GM23338 (cell line): Measurements from ENCODE around the gene FHIT. TPM values are rescaled to one million over a fixed set of nuclear protein-coding genes. Genes with fewer than 3 reads are reported as not detected.

Experiments
- ATAC-seq: fragments of 200-7000 bp; cut with Tn5 transposase; 3 replicates; pipeline ENCODE4 v1.9.1; 2020
- DNase-seq: peaks from one replicate; pipeline ENCODE4 v3.0.0-alpha.2; 2015; ENCODE audit warnings: low spot score
- H2AFZ ChIP-seq: fragments of 200-600 bp; sonication (generic); 2 replicates; pipeline ENCODE4 v1.8.0; 2016; ENCODE audit warnings: antibody characterized with exemption, mild to moderate bottlenecking, moderate library complexity
- H3F3A ChIP-seq: fragments of 200-600 bp; sonication (generic); replicated peaks from 2 replicates; pipeline ENCODE4 v1.8.0; 2017; ENCODE audit warnings: antibody characterized with exemption, mixed run types, low read depth
- H3K27ac ChIP-seq: fragments of 200-600 bp; sonication (generic); 2 replicates; pipeline ENCODE4 v1.6.1; 2016; ENCODE audit warnings: low read depth
- H3K27me3 ChIP-seq: fragments of 200-600 bp; sonication (generic); 2 replicates; pipeline ENCODE4 v1.8.0; 2016; ENCODE audit warnings: mild to moderate bottlenecking, mixed run types, moderate library complexity; ENCODE audit not compliant: insufficient read depth
- H3K36me3 ChIP-seq: fragments of 200-600 bp; sonication (generic); 2 replicates; pipeline ENCODE4 v1.8.0; 2016; ENCODE audit warnings: mild to moderate bottlenecking; ENCODE audit not compliant: insufficient read depth
- H3K4me1 ChIP-seq: fragments of 200-600 bp; sonication (generic); 2 replicates; pipeline ENCODE4 v1.8.0; 2016; ENCODE audit warnings: mild to moderate bottlenecking, moderate library complexity; ENCODE audit not compliant: insufficient read depth
- H3K4me2 ChIP-seq: fragments of 200-600 bp; sonication (generic); 2 replicates; pipeline ENCODE4 v1.7.1; 2017; ENCODE audit warnings: mixed run types
- H3K4me3 ChIP-seq: fragments of 200-600 bp; sonication (generic); 2 replicates; pipeline ENCODE4 v1.6.1; 2016; ENCODE audit warnings: mixed run types
- H3K79me2 ChIP-seq: fragments of 200-600 bp; sonication (generic); replicated peaks from 2 replicates; pipeline ENCODE4 v1.8.0; 2017; ENCODE audit warnings: mild to moderate bottlenecking; ENCODE audit not compliant: insufficient read depth
- H3K9me2 ChIP-seq: fragments of 200-600 bp; sonication (generic); 2 replicates; pipeline ENCODE4 v1.8.0; 2017; ENCODE audit not compliant: insufficient read depth
- H4K20me1 ChIP-seq: fragments of 200-600 bp; sonication (generic); replicated peaks from 2 replicates; pipeline ENCODE4 v1.8.0; 2017; ENCODE audit warnings: mild to moderate bottlenecking; ENCODE audit not compliant: insufficient read depth
- H3K27ac Mint-ChIP-seq: 2 replicates; pipeline ENCODE4 v1.8.0; 2020; ENCODE audit warnings: inconsistent platforms, mild to moderate bottlenecking, moderate library complexity, mixed read lengths
- H3K27me3 Mint-ChIP-seq: 3 replicates; pipeline ENCODE4 v1.8.0; 2022; ENCODE audit warnings: low read depth, mild to moderate bottlenecking, moderate library complexity, mixed read lengths, inconsistent platforms; ENCODE audit not compliant: insufficient read depth, poor library complexity
- H3K36me3 Mint-ChIP-seq: 3 replicates; pipeline ENCODE4 v1.8.0; 2021; ENCODE audit warnings: low read depth, mild to moderate bottlenecking, inconsistent platforms, moderate library complexity, mixed read lengths
- H3K4me1 Mint-ChIP-seq: 3 replicates; pipeline ENCODE4 v1.8.0; 2020; ENCODE audit warnings: mild to moderate bottlenecking, inconsistent platforms, mixed read lengths
- H3K4me3 Mint-ChIP-seq: 3 replicates; pipeline ENCODE4 v1.8.0; 2021; ENCODE audit warnings: moderate library complexity, mild to moderate bottlenecking, inconsistent platforms, mixed read lengths
- H3K9me3 Mint-ChIP-seq: 3 replicates; pipeline ENCODE4 v1.8.0; 2020; ENCODE audit warnings: moderate library complexity, mild to moderate bottlenecking, inconsistent platforms, mixed read lengths
- CREB1 ChIP-seq: fragments of 250-450 bp; sonication (Bioruptor Pico); IDR thresholded peaks from 2 replicates; pipeline ENCODE4 v1.5.0; 2020; ENCODE audit warnings: low read depth, mild to moderate bottlenecking, moderate library complexity
- ETS1 ChIP-seq: IDR thresholded peaks from 2 replicates; pipeline ENCODE4 v1.6.1; 2016; ENCODE audit warnings: antibody characterized with exemption
- JUNB ChIP-seq: IDR thresholded peaks from one replicate; pipeline ENCODE4 v1.6.1; 2016; ENCODE audit warnings: antibody characterized with exemption; ENCODE audit not compliant: unreplicated experiment
- NANOG ChIP-seq: IDR thresholded peaks from 2 replicates; pipeline ENCODE4 v1.6.1; 2016; ENCODE audit warnings: antibody characterized with exemption, borderline replicate concordance
- POLR2AphosphoS5 ChIP-seq: IDR thresholded peaks from 2 replicates; pipeline ENCODE4 v1.6.1; 2016; ENCODE audit warnings: antibody characterized with exemption, low read depth
- REST ChIP-seq: IDR thresholded peaks from one replicate; pipeline ENCODE4 v1.6.1; 2018; ENCODE audit warnings: antibody characterized with exemption; ENCODE audit not compliant: unreplicated experiment
- STAT1 ChIP-seq: IDR thresholded peaks from one replicate; pipeline ENCODE4 v1.6.1; 2016; ENCODE audit warnings: antibody characterized with exemption; ENCODE audit not compliant: unreplicated experiment
- ZNF114 ChIP-seq: fragments of 250-450 bp; sonication (Bioruptor Pico); IDR thresholded peaks from 2 replicates; pipeline ENCODE4 v1.5.0; 2020; ENCODE audit warnings: mild to moderate bottlenecking, moderate library complexity
- ZNF331 ChIP-seq: fragments of 250-450 bp; sonication (Bioruptor Pico); IDR thresholded peaks from 2 replicates; pipeline ENCODE4 v1.5.0; 2020; ENCODE audit warnings: low read depth, mild to moderate bottlenecking, moderate library complexity
- polyA plus RNA-seq: library from polyadenylated mRNA; unstranded; fragments of >200 nt; fragmentation: Nextera tagmentation; extraction: Ambion mirVana; gene quantifications from 2 replicates; pipeline ENCODE4 v1.2.1, GENCODE V29; 2016
- total RNA-seq: library from RNA; depleted of rRNA; stranded (reverse); fragments of >200 nt; shearing (Covaris generic); gene quantifications from 2 replicates; pipeline ENCODE4 v1.2.3, GENCODE V29; 2014
- TF ChIP-seq, protein P1 (sequence below), 2 experiments: fragments of 200-600 bp in 1 of 2; sonication (generic) in 1 of 2; conservative IDR thresholded peaks; 2 replicates each; pipeline versions ENCODE4 v1.5.1 to v1.6.1; 2016 to 2017; ENCODE audit warnings: antibody characterized with exemption in 2 of 2, low read depth in 2 of 2, mild to moderate bottlenecking in 2 of 2, moderate library complexity in 1 of 2
- TF ChIP-seq, protein P2 (sequence below): fragments of 250-450 bp; sonication (Bioruptor Pico); IDR thresholded peaks from 2 replicates; pipeline ENCODE4 v1.5.0; 2020; ENCODE audit warnings: mild to moderate bottlenecking, moderate library complexity

FHIT gene
- total and polyA plus RNA-seq, 2 experiments from 2014 or later = 3.0 to 8.3 TPM

GRCh38 chr3:59922192-59922591, 1329.1 kb downstream of the FHIT start:
- TF ChIP-seq CREB1 (CRISPR knock-in tag) = no peak
- TF ChIP-seq, protein P1, sequence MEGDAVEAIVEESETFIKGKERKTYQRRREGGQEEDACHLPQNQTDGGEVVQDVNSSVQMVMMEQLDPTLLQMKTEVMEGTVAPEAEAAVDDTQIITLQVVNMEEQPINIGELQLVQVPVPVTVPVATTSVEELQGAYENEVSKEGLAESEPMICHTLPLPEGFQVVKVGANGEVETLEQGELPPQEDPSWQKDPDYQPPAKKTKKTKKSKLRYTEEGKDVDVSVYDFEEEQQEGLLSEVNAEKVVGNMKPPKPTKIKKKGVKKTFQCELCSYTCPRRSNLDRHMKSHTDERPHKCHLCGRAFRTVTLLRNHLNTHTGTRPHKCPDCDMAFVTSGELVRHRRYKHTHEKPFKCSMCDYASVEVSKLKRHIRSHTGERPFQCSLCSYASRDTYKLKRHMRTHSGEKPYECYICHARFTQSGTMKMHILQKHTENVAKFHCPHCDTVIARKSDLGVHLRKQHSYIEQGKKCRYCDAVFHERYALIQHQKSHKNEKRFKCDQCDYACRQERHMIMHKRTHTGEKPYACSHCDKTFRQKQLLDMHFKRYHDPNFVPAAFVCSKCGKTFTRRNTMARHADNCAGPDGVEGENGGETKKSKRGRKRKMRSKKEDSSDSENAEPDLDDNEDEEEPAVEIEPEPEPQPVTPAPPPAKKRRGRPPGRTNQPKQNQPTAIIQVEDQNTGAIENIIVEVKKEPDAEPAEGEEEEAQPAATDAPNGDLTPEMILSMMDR (conservative IDR thresholded peaks at IDR 0.05; ENCODE audit: low read depth in 2 of 2) = no peak
- TF ChIP-seq ZNF331 (CRISPR knock-in tag) = no peak
- TF ChIP-seq, protein P2, sequence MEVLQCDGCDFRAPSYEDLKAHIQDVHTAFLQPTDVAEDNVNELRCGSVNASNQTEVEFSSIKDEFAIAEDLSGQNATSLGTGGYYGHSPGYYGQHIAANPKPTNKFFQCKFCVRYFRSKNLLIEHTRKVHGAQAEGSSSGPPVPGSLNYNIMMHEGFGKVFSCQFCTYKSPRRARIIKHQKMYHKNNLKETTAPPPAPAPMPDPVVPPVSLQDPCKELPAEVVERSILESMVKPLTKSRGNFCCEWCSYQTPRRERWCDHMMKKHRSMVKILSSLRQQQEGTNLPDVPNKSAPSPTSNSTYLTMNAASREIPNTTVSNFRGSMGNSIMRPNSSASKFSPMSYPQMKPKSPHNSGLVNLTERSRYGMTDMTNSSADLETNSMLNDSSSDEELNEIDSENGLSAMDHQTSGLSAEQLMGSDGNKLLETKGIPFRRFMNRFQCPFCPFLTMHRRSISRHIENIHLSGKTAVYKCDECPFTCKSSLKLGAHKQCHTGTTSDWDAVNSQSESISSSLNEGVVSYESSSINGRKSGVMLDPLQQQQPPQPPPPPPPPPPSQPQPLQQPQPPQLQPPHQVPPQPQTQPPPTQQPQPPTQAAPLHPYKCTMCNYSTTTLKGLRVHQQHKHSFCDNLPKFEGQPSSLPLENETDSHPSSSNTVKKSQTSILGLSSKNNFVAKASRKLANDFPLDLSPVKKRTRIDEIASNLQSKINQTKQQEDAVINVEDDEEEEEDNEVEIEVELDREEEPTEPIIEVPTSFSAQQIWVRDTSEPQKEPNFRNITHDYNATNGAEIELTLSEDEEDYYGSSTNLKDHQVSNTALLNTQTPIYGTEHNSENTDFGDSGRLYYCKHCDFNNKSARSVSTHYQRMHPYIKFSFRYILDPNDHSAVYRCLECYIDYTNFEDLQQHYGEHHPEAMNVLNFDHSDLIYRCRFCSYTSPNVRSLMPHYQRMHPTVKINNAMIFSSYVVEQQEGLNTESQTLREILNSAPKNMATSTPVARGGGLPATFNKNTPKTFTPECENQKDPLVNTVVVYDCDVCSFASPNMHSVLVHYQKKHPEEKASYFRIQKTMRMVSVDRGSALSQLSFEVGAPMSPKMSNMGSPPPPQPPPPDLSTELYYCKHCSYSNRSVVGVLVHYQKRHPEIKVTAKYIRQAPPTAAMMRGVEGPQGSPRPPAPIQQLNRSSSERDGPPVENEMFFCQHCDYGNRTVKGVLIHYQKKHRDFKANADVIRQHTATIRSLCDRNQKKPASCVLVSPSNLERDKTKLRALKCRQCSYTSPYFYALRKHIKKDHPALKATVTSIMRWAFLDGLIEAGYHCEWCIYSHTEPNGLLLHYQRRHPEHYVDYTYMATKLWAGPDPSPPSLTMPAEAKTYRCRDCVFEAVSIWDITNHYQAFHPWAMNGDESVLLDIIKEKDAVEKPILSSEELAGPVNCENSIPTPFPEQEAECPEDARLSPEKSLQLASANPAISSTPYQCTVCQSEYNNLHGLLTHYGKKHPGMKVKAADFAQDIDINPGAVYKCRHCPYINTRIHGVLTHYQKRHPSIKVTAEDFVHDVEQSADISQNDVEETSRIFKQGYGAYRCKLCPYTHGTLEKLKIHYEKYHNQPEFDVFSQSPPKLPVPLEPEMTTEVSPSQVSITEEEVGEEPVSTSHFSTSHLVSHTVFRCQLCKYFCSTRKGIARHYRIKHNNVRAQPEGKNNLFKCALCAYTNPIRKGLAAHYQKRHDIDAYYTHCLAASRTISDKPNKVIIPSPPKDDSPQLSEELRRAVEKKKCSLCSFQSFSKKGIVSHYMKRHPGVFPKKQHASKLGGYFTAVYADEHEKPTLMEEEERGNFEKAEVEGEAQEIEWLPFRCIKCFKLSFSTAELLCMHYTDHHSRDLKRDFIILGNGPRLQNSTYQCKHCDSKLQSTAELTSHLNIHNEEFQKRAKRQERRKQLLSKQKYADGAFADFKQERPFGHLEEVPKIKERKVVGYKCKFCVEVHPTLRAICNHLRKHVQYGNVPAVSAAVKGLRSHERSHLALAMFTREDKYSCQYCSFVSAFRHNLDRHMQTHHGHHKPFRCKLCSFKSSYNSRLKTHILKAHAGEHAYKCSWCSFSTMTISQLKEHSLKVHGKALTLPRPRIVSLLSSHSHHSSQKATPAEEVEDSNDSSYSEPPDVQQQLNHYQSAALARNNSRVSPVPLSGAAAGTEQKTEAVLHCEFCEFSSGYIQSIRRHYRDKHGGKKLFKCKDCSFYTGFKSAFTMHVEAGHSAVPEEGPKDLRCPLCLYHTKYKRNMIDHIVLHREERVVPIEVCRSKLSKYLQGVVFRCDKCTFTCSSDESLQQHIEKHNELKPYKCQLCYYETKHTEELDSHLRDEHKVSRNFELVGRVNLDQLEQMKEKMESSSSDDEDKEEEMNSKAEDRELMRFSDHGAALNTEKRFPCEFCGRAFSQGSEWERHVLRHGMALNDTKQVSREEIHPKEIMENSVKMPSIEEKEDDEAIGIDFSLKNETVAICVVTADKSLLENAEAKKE (CRISPR knock-in tag) = no peak
- TF ChIP-seq STAT1 = no peak
- no peak for TF ChIP-seq ETS1
- TF ChIP-seq NANOG = no peak
- TF ChIP-seq ZNF114 (CRISPR knock-in tag) = no peak
- TF ChIP-seq JUNB = no peak
- no peak for TF ChIP-seq POLR2AphosphoS5
- no peak for TF ChIP-seq REST
- no peaks in the 10 kb centered on the region for H3K36me3 Mint-ChIP-seq
- no peak for ATAC-seq

More at GRCh38 chr3:59922192-59922591, 1329.1 kb downstream of the FHIT start:
- Mint-ChIP-seq H3K27me3 (peaks cover 3% of the 10 kb centered on the region), H3K4me3 (no peak overlapping the region), H3K27ac (no peak overlapping the region), H3K4me1 (peaks cover 3% of the 10 kb centered on the region; the same call in 1 of the 3 replicates), H3K9me3 (no peaks in the 10 kb centered on the region)
- Histone ChIP-seq H3K9me2 (peaks cover 16% of the 10 kb centered on the region; the same call in 1 of the 2 replicates), H3K4me3 (no peak overlapping the region), H4K20me1 (no peaks in the 10 kb centered on the region), H3K27ac (no peak overlapping the region), H3K4me1 (no peaks in the 10 kb centered on the region), H3K36me3 (no peaks in the 10 kb centered on the region), H3K4me2 (no peak overlapping the region), H3F3A (no peaks in the 10 kb centered on the region), H2AFZ (no peak overlapping the region), H3K27me3 (no peaks in the 10 kb centered on the region), H3K79me2 (no peaks in the 10 kb centered on the region)
- no peak for DNase-seq
